Body of pancreas (tissue), 4 donors: ENCODE results near the gene CCR6.

ENCODE experiments used
- CTCF ChIP-seq, 7 experiments: fragments of 450-650 bp in 4 of 7; fragments of 200-600 bp in 3 of 7; sonication (generic) in 3 of 7; IDR thresholded peaks; one replicate each; pipeline ENCODE4 v1.5.1; 2016 to 2019; ENCODE audit warnings: antibody characterized with exemption in 7 of 7
- POLR2A ChIP-seq, 3 donors: fragments of 450-650 bp; IDR thresholded peaks; one replicate each; pipeline ENCODE4 v1.6.1; 2016; ENCODE audit warnings: antibody characterized with exemption in 3 of 3, mild to moderate bottlenecking in 2 of 3

- TF ChIP-seq CTCF (IDR thresholded peaks at IDR 0.05) (no peak), POLR2A (IDR thresholded peaks at IDR 0.05) (no peak)
Observed at GRCh38 chr6:167137881-167138280, 15.0 kb downstream of the CCR6 start.
